GM12878 (cell line): ENCODE data around the gene LIG1. TPM values are rescaled to one million over a fixed set of nuclear protein-coding genes. Genes with fewer than 3 reads are reported as not detected.

Experiments used
- CHD2 ChIP-seq: IDR thresholded peaks from 2 replicates; pipeline ENCODE4 v1.6.1; 2011; ENCODE audit warnings: low read depth, low read length, improper control_type of control experiment, borderline replicate concordance
- E2F8 ChIP-seq: fragments of 450-650 bp; IDR thresholded peaks from 2 replicates; pipeline ENCODE4 v1.6.1; 2018; ENCODE audit warnings: mild to moderate bottlenecking, low read depth, moderate library complexity; ENCODE audit not compliant: partially characterized antibody
- ETV6 ChIP-seq, 2 experiments: fragments of 450-650 bp in 1 of 2; IDR thresholded peaks in 1 of 2; conservative IDR thresholded peaks in 1 of 2; 2 replicates each; pipeline ENCODE4 v1.6.1; 2014; ENCODE audit warnings: antibody characterized with exemption in 1 of 2, borderline replicate concordance in 1 of 2, low read depth in 1 of 2, mild to moderate bottlenecking in 1 of 2, moderate library complexity in 1 of 2
- NFYA ChIP-seq: IDR thresholded peaks from 2 replicates; pipeline ENCODE4 v1.6.1; 2011; ENCODE audit warnings: low read depth, mild to moderate bottlenecking, low read length, improper control_type of control experiment, borderline replicate concordance
- PRDM15 ChIP-seq: fragments of 450-650 bp; formaldehyde crosslinking; IDR thresholded peaks from 2 replicates; pipeline ENCODE4 v1.4.0; 2020; ENCODE audit warnings: mild to moderate bottlenecking, moderate library complexity
- polyA plus RNA-seq, 11 experiments: library from polyadenylated mRNA; depleted of rRNA in 4 of 11; unstranded in 6 of 11; stranded (reverse) in 5 of 11; fragments of >200 nt; fragmentation: Nextera tagmentation in 4 of 11; fragmentation: Illumina TruSeq in 1 of 11; extraction: Ambion mirVana in 4 of 11; extraction: Trizol in 1 of 11; gene quantifications; 1 replicate in 1 of 11; 2 replicates in 10 of 11; pipeline versions ENCODE4 v1.2.1 to v1.2.3, GENCODE V29; 2011 to 2016; ENCODE audit warnings: inconsistent platforms in 2 of 11, missing spikeins in 2 of 11, low read depth in 1 of 11
- total RNA-seq, 4 experiments: library from RNA; depleted of rRNA in 3 of 4; stranded (reverse); fragments of >200 nt in 3 of 4; fragmentation: Illumina TruSeq in 1 of 4; extraction: Trizol in 1 of 4; gene quantifications; 2 replicates each; pipeline versions ENCODE4 v1.2.1 to v1.2.3, GENCODE V29; 2013 to 2021

The LIG1 gene
- total and polyA plus RNA-seq, 10 of the 15 experiments (the other 5 are each of a cell fraction or from before 2014, with no cell fraction given) = 7.8 to 117 (median 73.7) TPM

GRCh38 chr19:48174445-48175030 is 4.4 kb upstream of the LIG1 start (continued):
- TF ChIP-seq E2F8 (no peak), NFYA (no peak), CHD2 (no peak), PRDM15 (CRISPR knock-in tag) (no peak), ETV6 (conservative IDR thresholded peaks at IDR 0.05 in 1 of 2, IDR thresholded peaks at IDR 0.05 in 1 of 2; ENCODE audit: borderline replicate concordance in 1 of 2, low read depth in 1 of 2) (no peak)
